GM12878 (cell line): Measurements from ENCODE around the gene FHIP1B. TPM values are rescaled to one million over a fixed set of nuclear protein-coding genes. Genes with fewer than 3 reads are reported as not detected.

ENCODE experiments used
- ATAC-seq: fragments of 200-7000 bp; cut with Tn5 transposase; 3 replicates; pipeline ENCODE4 v1.9.1; 2020; ENCODE audit warnings: mild to moderate bottlenecking, moderate library complexity
- BruUV-seq: library from RNA; stranded (reverse); fragments of 400-500 nt; replicated peaks from 2 replicates; lab custom pipeline; 2021; lab: Mats Ljungman, UMichigan
- CTCF ChIA-PET: fragments of 300-600 bp; sonication (Branson Sonifier 250); formaldehyde crosslinking; extraction: SDS; loops from one replicate; lab custom pipeline; 2021; ENCODE audit warnings: inconsistent platforms; lab: Yijun Ruan, JAX
- POLR2A ChIA-PET: fragments of 350-600 bp; formaldehyde crosslinking; extraction: SDS; loops from one replicate; lab custom pipeline; 2021; ENCODE audit warnings: inconsistent platforms; lab: Charles Lee
- RAD21 ChIA-PET: fragments of 300-600 bp; sonication (Branson Sonifier 250); formaldehyde crosslinking; loops from one replicate; lab custom pipeline; 2023; ENCODE audit warnings: antibody characterized with exemption; ENCODE audit not compliant: unreplicated experiment; lab: Charles Lee
- SMC1A ChIA-PET: fragments of 300-600 bp; sonication (Branson Sonifier 250); formaldehyde crosslinking; loops from one replicate; lab custom pipeline; 2023; ENCODE audit not compliant: unreplicated experiment, uncharacterized antibody; lab: Charles Lee
- DNase-seq: peaks from one replicate; pipeline ENCODE4 v3.0.0-alpha.2; 2011; ENCODE audit warnings: low read depth, low spot score
- FAIRE-seq: peaks from 3 replicates; lab custom pipeline; 2011; peaks lifted over from hg19 to GRCh38; lab: Jason Lieb, UNC
- H2AFZ ChIP-seq: 2 replicates; pipeline ENCODE4 v1.6.0; 2011; ENCODE audit warnings: low read depth, low read length, control low read depth; ENCODE audit not compliant: control insufficient read depth
- H3K27ac ChIP-seq: 2 replicates; pipeline ENCODE4 v1.5.1; 2011; ENCODE audit warnings: control low read depth; ENCODE audit not compliant: control insufficient read depth, insufficient read depth
- H3K27me3 ChIP-seq, 2 experiments: replicated peaks in 1 of 2; 2 replicates each; pipeline versions ENCODE4 v1.6.0 to v1.6.1; 2011; ENCODE audit warnings: low read length in 1 of 2; ENCODE audit not compliant: control insufficient read depth in 2 of 2, insufficient read depth in 2 of 2
- H3K36me3 ChIP-seq, 2 experiments: 2 replicates each; pipeline ENCODE4 v1.5.1; 2011; ENCODE audit warnings: low read length in 1 of 2; ENCODE audit not compliant: control insufficient read depth in 2 of 2, insufficient read depth in 2 of 2
- H3K4me1 ChIP-seq: 2 replicates; pipeline ENCODE4 v1.6.1; 2011; ENCODE audit warnings: mild to moderate bottlenecking, low read length, moderate library complexity, mixed read lengths; ENCODE audit not compliant: control insufficient read depth, insufficient read depth
- H3K4me2 ChIP-seq: 2 replicates; pipeline ENCODE4 v1.6.0; 2011; ENCODE audit warnings: control low read depth; ENCODE audit not compliant: control insufficient read depth, insufficient read depth
- H3K4me3 ChIP-seq: fragments of 200-600 bp; sonication (generic); 2 replicates; pipeline ENCODE4 v1.5.1; 2016
- H3K79me2 ChIP-seq: 2 replicates; pipeline ENCODE4 v1.6.0; 2011; ENCODE audit warnings: low read length; ENCODE audit not compliant: control insufficient read depth, insufficient read depth
- H3K9ac ChIP-seq: 2 replicates; pipeline ENCODE4 v1.8.0; 2011; ENCODE audit warnings: low read length, control low read depth, mixed read lengths; ENCODE audit not compliant: control insufficient read depth, insufficient read depth
- H3K9me3 ChIP-seq: replicated peaks from 3 replicates; pipeline ENCODE4 v1.5.1; 2011; ENCODE audit warnings: mild to moderate bottlenecking, low read length; ENCODE audit not compliant: control insufficient read depth, insufficient read depth
- H4K20me1 ChIP-seq: 2 replicates; pipeline ENCODE4 v1.6.0; 2011; ENCODE audit not compliant: control insufficient read depth, insufficient read depth
- BCL11A ChIP-seq: IDR thresholded peaks from 2 replicates; pipeline ENCODE4 v1.6.1; 2011; ENCODE audit warnings: low read depth, low read length
- DPF2 ChIP-seq: fragments of 450-650 bp; IDR thresholded peaks from 2 replicates; pipeline ENCODE4 v1.6.1; 2017; ENCODE audit warnings: mild to moderate bottlenecking
- IRF4 ChIP-seq: IDR thresholded peaks from 2 replicates; pipeline ENCODE4 v1.6.1; 2011; ENCODE audit warnings: low read depth, low read length
- MTA3 ChIP-seq: IDR thresholded peaks from 2 replicates; pipeline ENCODE4 v1.6.1; 2012; ENCODE audit warnings: low read length, inconsistent platforms, borderline replicate concordance
- POLR2AphosphoS2 ChIP-seq: IDR thresholded peaks from 2 replicates; pipeline ENCODE4 v1.6.1; 2011; ENCODE audit warnings: low read depth, mild to moderate bottlenecking, low read length, improper control_type of control experiment, moderate library complexity
- RAD51 ChIP-seq: fragments of 450-650 bp; IDR thresholded peaks from 2 replicates; pipeline ENCODE4 v1.6.1; 2016; ENCODE audit warnings: moderate library complexity, mild to moderate bottlenecking, inconsistent platforms
- SIX5 ChIP-seq: IDR thresholded peaks from 2 replicates; pipeline ENCODE4 v1.6.1; 2011; ENCODE audit warnings: mild to moderate bottlenecking, low read depth, low read length, moderate library complexity; ENCODE audit not compliant: severe bottlenecking
- WGBS: methylation state at CpG from one replicate; pipeline ENCODE4 v1.1.6; 2016; ENCODE audit warnings: low lambda C conversion rate; ENCODE audit not compliant: insufficient replicate concordance, insufficient coverage; ENCODE audit errors: missing lambda C conversion rate; 5-methylcytosine and 5-hydroxymethylcytosine counted together
- in situ Hi-C: fragments of 300-500 bp; cut with MboI; formaldehyde crosslinking; loops from 9 replicates; pipeline ENCODE4 v1.14.3; 2018; ENCODE audit warnings: mixed read lengths
- intact Hi-C: fragments of 100-400 bp; cut with micrococcal nuclease; formaldehyde crosslinking; loops from one replicate; pipeline ENCODE4 v1.14.2; 2022; ENCODE audit not compliant: unreplicated experiment
- polyA plus RNA-seq, 11 experiments: library from polyadenylated mRNA; depleted of rRNA in 4 of 11; unstranded in 6 of 11; stranded (reverse) in 5 of 11; fragments of >200 nt; fragmentation: Nextera tagmentation in 4 of 11; fragmentation: Illumina TruSeq in 1 of 11; extraction: Ambion mirVana in 4 of 11; extraction: Trizol in 1 of 11; gene quantifications; 1 replicate in 1 of 11; 2 replicates in 10 of 11; pipeline versions ENCODE4 v1.2.1 to v1.2.3, GENCODE V29; 2011 to 2016; ENCODE audit warnings: inconsistent platforms in 2 of 11, missing spikeins in 2 of 11, low read depth in 1 of 11
- total RNA-seq, 4 experiments: library from RNA; depleted of rRNA in 3 of 4; stranded (reverse); fragments of >200 nt in 3 of 4; fragmentation: Illumina TruSeq in 1 of 4; extraction: Trizol in 1 of 4; gene quantifications; 2 replicates each; pipeline versions ENCODE4 v1.2.1 to v1.2.3, GENCODE V29; 2013 to 2021
- TF ChIP-seq, protein P1 (sequence below): IDR thresholded peaks from 2 replicates; pipeline ENCODE4 v1.6.1; 2011; ENCODE audit warnings: low read depth, low read length, improper control_type of control experiment, borderline replicate concordance
- TF ChIP-seq, protein P2 (sequence below): fragments of 450-650 bp; IDR thresholded peaks from 2 replicates; pipeline ENCODE4 v1.6.1; 2017; ENCODE audit warnings: mild to moderate bottlenecking, low read depth, inconsistent platforms; ENCODE audit not compliant: poor library complexity, severe bottlenecking

Gene FHIP1B
- total and polyA plus RNA-seq, 10 of the 15 experiments (the other 5 are each of a cell fraction or from before 2014, with no cell fraction given) = 0.90 to 28.1 (median 11.1) TPM

DNA sequence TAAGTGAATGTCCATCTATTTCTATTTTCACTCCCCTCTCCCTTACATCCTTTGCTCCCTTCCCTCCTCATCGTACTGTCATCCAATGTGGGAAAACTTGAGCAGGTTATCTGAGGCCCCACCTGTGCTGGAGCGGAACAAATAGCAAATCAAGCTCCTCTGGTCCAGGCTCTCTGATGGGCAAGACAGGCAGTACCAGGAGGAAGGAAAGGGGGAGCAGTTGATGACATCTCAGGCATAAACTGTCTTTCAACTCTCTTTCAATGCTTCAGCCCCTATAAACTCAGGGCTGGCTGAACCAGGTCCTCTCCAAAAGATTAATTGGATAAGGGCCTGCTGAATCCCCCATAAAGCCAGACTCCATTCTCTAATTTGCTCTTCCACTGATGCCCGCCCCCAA lies 23.7 kb upstream of the FHIP1B start:
- peaks cover 10 to 19% of the 10 kb centered on the region in 2 experiments for H3K27me3 ChIP-seq
- H3K4me2 ChIP-seq = no peak overlapping the region
- BruUV-seq = no TSS peak
- in situ Hi-C loops (no loop called here), intact Hi-C loops (no loop called here)
- no peaks in the 10 kb centered on the region for H3K9me3 ChIP-seq
- ATAC-seq (no peak), FAIRE-seq (no peak), DNase-seq (no peak)
- TF ChIP-seq POLR2AphosphoS2 (no peak), SIX5 (no peak), IRF4 (no peak), BCL11A (no peak), DPF2 (no peak), RAD51 (no peak), MTA3 (no peak)
- TF ChIP-seq, protein P1, sequence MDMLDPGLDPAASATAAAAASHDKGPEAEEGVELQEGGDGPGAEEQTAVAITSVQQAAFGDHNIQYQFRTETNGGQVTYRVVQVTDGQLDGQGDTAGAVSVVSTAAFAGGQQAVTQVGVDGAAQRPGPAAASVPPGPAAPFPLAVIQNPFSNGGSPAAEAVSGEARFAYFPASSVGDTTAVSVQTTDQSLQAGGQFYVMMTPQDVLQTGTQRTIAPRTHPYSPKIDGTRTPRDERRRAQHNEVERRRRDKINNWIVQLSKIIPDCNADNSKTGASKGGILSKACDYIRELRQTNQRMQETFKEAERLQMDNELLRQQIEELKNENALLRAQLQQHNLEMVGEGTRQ = no peak
- TF ChIP-seq, protein P2, sequence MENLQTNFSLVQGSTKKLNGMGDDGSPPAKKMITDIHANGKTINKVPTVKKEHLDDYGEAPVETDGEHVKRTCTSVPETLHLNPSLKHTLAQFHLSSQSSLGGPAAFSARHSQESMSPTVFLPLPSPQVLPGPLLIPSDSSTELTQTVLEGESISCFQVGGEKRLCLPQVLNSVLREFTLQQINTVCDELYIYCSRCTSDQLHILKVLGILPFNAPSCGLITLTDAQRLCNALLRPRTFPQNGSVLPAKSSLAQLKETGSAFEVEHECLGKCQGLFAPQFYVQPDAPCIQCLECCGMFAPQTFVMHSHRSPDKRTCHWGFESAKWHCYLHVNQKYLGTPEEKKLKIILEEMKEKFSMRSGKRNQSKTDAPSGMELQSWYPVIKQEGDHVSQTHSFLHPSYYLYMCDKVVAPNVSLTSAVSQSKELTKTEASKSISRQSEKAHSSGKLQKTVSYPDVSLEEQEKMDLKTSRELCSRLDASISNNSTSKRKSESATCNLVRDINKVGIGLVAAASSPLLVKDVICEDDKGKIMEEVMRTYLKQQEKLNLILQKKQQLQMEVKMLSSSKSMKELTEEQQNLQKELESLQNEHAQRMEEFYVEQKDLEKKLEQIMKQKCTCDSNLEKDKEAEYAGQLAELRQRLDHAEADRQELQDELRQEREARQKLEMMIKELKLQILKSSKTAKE = no peak
- no peaks in the 10 kb centered on the region for H3K4me1 ChIP-seq
- no peaks in the 10 kb centered on the region for H3K79me2 ChIP-seq
- H3K27ac ChIP-seq = no peak overlapping the region
- no peak overlapping the region for H2AFZ ChIP-seq
- ChIA-PET SMC1A (no interaction called here), POLR2A (no interaction called here), RAD21 (no interaction called here), CTCF (no interaction called here)
- 31% methylated on average over 3 of the region's 3 CpGs for WGBS
- H4K20me1 ChIP-seq = no peaks in the 10 kb centered on the region
- H3K36me3 ChIP-seq = no peaks in the 10 kb centered on the region
- H3K9ac ChIP-seq = no peak overlapping the region
- H3K4me3 ChIP-seq = no peak overlapping the region
